ENCODE measurements around the gene PAPOLG. TPM values are rescaled to one million over a fixed set of nuclear protein-coding genes. Genes with fewer than 3 reads are reported as not detected.
"Not testable (repeated sequence)": the region's sequence is repeated elsewhere in the genome, so short reads cannot be mapped to it uniquely, and the experiment has no call there.

The PAPOLG gene
- total RNA-seq, 1 donor from 2014 or later = 19.5 TPM

GRCh38 chr2:60806595-60806987 lies 50.5 kb downstream of the PAPOLG start:
- Mint-ChIP-seq H3K4me3 (ENCODE audit: unreplicated experiment) (no peak overlapping the region), H3K27me3 (ENCODE audit: unreplicated experiment) (peaks cover 15% of the 10 kb centered on the region), H3K9me3 (ENCODE audit: unreplicated experiment) (no peaks in the 10 kb centered on the region), H3K4me1 (ENCODE audit: unreplicated experiment) (peaks cover 9% of the 10 kb centered on the region), H3K36me3 (ENCODE audit: low read depth, unreplicated experiment) (peaks cover 5% of the 10 kb centered on the region), H3K27ac (ENCODE audit: unreplicated experiment) (peak overlapping the region; percentile 20)
- DNase-seq (ENCODE audit: low spot score) = no peak
- TF ChIP-seq, protein P1, sequence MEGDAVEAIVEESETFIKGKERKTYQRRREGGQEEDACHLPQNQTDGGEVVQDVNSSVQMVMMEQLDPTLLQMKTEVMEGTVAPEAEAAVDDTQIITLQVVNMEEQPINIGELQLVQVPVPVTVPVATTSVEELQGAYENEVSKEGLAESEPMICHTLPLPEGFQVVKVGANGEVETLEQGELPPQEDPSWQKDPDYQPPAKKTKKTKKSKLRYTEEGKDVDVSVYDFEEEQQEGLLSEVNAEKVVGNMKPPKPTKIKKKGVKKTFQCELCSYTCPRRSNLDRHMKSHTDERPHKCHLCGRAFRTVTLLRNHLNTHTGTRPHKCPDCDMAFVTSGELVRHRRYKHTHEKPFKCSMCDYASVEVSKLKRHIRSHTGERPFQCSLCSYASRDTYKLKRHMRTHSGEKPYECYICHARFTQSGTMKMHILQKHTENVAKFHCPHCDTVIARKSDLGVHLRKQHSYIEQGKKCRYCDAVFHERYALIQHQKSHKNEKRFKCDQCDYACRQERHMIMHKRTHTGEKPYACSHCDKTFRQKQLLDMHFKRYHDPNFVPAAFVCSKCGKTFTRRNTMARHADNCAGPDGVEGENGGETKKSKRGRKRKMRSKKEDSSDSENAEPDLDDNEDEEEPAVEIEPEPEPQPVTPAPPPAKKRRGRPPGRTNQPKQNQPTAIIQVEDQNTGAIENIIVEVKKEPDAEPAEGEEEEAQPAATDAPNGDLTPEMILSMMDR (IDR thresholded peaks at IDR 0.05; ENCODE audit: unreplicated experiment) = no peak

GRCh38 chr2:60806988-60807681 lies 51.1 kb downstream of the PAPOLG start:
- Mint-ChIP-seq H3K4me1 (ENCODE audit: unreplicated experiment) (peaks cover 9% of the 10 kb centered on the region), H3K9me3 (ENCODE audit: unreplicated experiment) (no peaks in the 10 kb centered on the region), H3K27ac (ENCODE audit: unreplicated experiment) (peak overlapping the region; percentile 20), H3K27me3 (ENCODE audit: unreplicated experiment) (peaks cover 15% of the 10 kb centered on the region), H3K36me3 (ENCODE audit: low read depth, unreplicated experiment) (peaks cover 5% of the 10 kb centered on the region), H3K4me3 (ENCODE audit: unreplicated experiment) (no peak overlapping the region)
- TF ChIP-seq, protein P1 (IDR thresholded peaks at IDR 0.05; ENCODE audit: unreplicated experiment) = no peak
- DNase-seq (ENCODE audit: low spot score) = no peak

DNA sequence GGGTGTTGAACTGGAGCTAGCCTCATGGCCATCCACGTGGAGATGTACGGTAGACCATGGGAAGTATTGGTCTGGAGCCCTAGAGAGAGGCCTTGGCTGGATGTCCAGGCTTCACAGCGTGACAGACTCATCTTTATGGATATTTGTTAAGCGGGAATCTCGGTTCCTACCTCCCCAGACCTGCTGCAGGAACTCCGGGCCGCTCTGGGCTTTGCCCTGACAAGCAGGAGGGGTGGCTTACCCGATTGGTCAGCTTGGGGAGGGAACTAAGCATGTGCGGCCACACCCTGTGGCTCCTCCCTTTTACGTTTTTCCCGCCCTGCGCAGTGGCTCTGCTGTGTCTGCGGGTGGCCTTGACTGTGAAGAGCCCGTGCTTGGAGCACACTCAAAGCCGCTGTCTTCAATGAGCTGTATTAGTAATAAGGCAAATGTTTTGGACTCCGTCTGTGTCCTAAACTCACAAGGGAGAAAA lies 52.3 kb downstream of the PAPOLG start:
- H3K27ac Mint-ChIP-seq (ENCODE audit: unreplicated experiment) = peak overlapping the region; percentile 54
- peaks cover 5% of the 10 kb centered on the region for H3K36me3 Mint-ChIP-seq (ENCODE audit: low read depth, unreplicated experiment)
- peaks cover 9% of the 10 kb centered on the region for H3K4me1 Mint-ChIP-seq (ENCODE audit: unreplicated experiment)
- TF ChIP-seq, protein P1 (IDR thresholded peaks at IDR 0.05; ENCODE audit: unreplicated experiment) = no peak
- H3K9me3 Mint-ChIP-seq (ENCODE audit: unreplicated experiment) = no peaks in the 10 kb centered on the region
- H3K4me3 Mint-ChIP-seq (ENCODE audit: unreplicated experiment) = no peak overlapping the region
- peaks cover 15% of the 10 kb centered on the region for H3K27me3 Mint-ChIP-seq (ENCODE audit: unreplicated experiment)
- no peak for DNase-seq (ENCODE audit: low spot score)

GRCh38 chr2:60811491-60812375 lies 55.7 kb downstream of the PAPOLG start:
- peaks cover 18% of the 10 kb centered on the region for H3K27me3 Mint-ChIP-seq (ENCODE audit: unreplicated experiment)
- DNase-seq (ENCODE audit: low spot score) = no peak
- H3K4me1 Mint-ChIP-seq (ENCODE audit: unreplicated experiment) = peaks cover 9% of the 10 kb centered on the region
- TF ChIP-seq, protein P1 (IDR thresholded peaks at IDR 0.05; ENCODE audit: unreplicated experiment) = no peak
- H3K36me3 Mint-ChIP-seq (ENCODE audit: low read depth, unreplicated experiment) = peaks cover 5% of the 10 kb centered on the region
- H3K4me3 Mint-ChIP-seq (ENCODE audit: unreplicated experiment) = no peak overlapping the region
- H3K9me3 Mint-ChIP-seq (ENCODE audit: unreplicated experiment) = no peaks in the 10 kb centered on the region
- no peak overlapping the region for H3K27ac Mint-ChIP-seq (ENCODE audit: unreplicated experiment)

- H3K9me3 Mint-ChIP-seq (ENCODE audit: unreplicated experiment); H3K4me1 Mint-ChIP-seq (ENCODE audit: unreplicated experiment): not testable (repeated sequence)
These were observed 61.1 kb downstream of the PAPOLG start for GRCh38 chr2:60817191-60817590.

More at GRCh38 chr2:60817191-60817590, 61.1 kb downstream of the PAPOLG start:
- not testable (repeated sequence) for H3K27ac Mint-ChIP-seq (ENCODE audit: unreplicated experiment); H3K4me3 Mint-ChIP-seq (ENCODE audit: unreplicated experiment); H3K27me3 Mint-ChIP-seq (ENCODE audit: unreplicated experiment); DNase-seq (ENCODE audit: low spot score); H3K36me3 Mint-ChIP-seq (ENCODE audit: low read depth, unreplicated experiment)
